Loucy (cell line): ENCODE data around the gene ARID1B.

Experiments
- CTCF ChIP-seq: fragments of 200-600 bp; sonication (generic); conservative IDR thresholded peaks from 2 replicates; pipeline ENCODE4 v1.5.1; 2014; ENCODE audit warnings: mild to moderate bottlenecking, antibody characterized with exemption, low read length
- EZH2phosphoT487 ChIP-seq: fragments of 200-600 bp; IDR thresholded peaks from 2 replicates; pipeline ENCODE4 v1.6.1; 2018; ENCODE audit warnings: antibody characterized with exemption, mild to moderate bottlenecking, moderate library complexity, borderline replicate concordance

DNA sequence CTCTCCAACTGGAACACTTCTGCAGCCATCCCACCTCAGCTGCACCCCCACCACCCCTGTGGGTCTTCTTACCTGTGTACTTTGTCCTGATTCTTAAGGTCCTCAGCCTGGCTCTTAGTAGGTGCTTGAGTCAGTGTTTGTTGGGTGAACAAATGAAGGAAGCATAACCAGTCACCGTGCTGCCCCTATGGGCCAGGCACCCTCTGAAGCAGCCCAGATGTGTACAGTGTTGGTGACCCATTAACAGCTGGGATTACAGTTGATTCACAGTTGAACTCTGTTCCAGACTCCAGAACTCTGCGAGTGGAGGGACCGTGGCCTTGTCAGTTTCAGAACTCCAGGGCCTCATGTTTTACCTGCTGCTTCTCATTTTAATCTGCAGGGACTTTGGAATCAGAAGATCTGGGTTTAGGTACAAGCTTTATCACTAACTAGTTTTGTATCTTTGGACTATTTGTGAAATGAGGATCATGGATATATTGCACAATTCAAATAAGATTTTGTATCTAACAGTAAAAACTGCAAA, 342.4 kb downstream of the ARID1B start:
- TF ChIP-seq CTCF (no peak), EZH2phosphoT487 (no peak)
